ENCODE measurements around the gene TMCO4.

Gene TMCO4

DNA sequence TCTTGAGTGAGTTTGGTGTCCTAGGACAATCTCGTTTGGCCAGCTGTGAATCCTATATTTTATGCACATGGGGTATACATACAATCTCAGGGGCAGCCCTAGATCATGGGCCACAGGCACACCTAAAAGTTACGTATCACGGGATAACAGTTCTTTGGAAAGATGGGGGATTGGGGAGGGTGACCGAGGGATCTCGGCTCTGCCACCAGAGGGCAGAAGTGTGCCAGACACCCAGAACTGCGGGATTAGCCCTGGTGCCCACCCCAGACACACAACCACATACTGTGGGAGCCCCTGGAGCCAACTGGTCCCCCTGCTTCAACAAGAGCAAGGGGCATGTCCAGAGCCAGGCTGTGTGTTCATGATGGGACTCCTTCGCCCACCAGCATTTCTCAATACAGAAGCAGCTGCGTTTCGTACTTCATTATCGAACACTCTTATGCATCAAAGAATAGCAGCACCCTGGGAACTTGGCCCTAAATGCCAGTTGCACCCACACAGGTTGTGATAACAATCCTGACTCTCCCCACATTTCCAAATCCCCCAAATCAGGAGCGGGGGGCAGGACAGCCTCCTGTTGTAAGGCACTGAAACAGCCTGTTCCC, 37.4 kb downstream of the TMCO4 start:
- Histone ChIP-seq H3K27ac (no peak overlapping the region), H4K20me1 (ENCODE audit: insufficient read depth) (no peaks in the 10 kb centered on the region), H3K4me1 (ENCODE audit: low read depth, poor library complexity, severe bottlenecking) (peaks cover 14% of the 10 kb centered on the region), H3K27me3 (ENCODE audit: insufficient read depth, low read depth) (no peaks in the 10 kb centered on the region), H3K9ac (no peak overlapping the region), H3K36me3 (ENCODE audit: insufficient read depth) (no peaks in the 10 kb centered on the region), H3K4me2 (no peak overlapping the region), H2AFZ (ENCODE audit: low read depth) (no peak overlapping the region), H3K4me3 (IDR thresholded peaks at IDR 0.05; ENCODE audit: insufficient read depth, low read depth, low read length) (no peak overlapping the region), H3K79me2 (ENCODE audit: insufficient read depth, low read depth) (no peaks in the 10 kb centered on the region)
- TF ChIP-seq, protein P1, sequence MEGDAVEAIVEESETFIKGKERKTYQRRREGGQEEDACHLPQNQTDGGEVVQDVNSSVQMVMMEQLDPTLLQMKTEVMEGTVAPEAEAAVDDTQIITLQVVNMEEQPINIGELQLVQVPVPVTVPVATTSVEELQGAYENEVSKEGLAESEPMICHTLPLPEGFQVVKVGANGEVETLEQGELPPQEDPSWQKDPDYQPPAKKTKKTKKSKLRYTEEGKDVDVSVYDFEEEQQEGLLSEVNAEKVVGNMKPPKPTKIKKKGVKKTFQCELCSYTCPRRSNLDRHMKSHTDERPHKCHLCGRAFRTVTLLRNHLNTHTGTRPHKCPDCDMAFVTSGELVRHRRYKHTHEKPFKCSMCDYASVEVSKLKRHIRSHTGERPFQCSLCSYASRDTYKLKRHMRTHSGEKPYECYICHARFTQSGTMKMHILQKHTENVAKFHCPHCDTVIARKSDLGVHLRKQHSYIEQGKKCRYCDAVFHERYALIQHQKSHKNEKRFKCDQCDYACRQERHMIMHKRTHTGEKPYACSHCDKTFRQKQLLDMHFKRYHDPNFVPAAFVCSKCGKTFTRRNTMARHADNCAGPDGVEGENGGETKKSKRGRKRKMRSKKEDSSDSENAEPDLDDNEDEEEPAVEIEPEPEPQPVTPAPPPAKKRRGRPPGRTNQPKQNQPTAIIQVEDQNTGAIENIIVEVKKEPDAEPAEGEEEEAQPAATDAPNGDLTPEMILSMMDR (conservative IDR thresholded peaks at IDR 0.05; ENCODE audit: low read depth, low read length), result peak; percentile 70

DNA sequence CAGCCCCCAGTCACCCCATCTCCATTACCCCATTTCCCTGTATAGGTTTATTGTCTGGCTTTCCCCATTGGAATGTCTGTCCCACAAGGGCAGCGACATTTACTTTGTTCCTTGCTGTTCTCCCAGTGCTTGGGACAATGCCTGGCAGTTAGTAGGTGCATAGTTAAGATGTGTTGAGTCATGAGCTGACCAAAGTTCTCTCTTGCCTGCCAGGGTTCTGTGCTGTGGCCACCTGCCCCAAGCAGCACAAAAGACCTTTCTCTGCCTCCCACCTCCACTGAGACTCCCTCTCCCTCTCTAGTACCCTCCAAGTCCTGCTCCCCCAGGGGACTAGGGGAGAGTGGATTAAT, 40.0 kb downstream of the TMCO4 start:
- Histone ChIP-seq H3K9ac (no peak overlapping the region), H2AFZ (ENCODE audit: low read depth) (no peak overlapping the region), H3K4me2 (no peak overlapping the region), H3K4me1 (ENCODE audit: low read depth, poor library complexity, severe bottlenecking) (peaks cover 14% of the 10 kb centered on the region), H3K27me3 (ENCODE audit: insufficient read depth, low read depth) (no peaks in the 10 kb centered on the region), H3K4me3 (IDR thresholded peaks at IDR 0.05; ENCODE audit: insufficient read depth, low read depth, low read length) (no peak overlapping the region), H3K27ac (no peak overlapping the region), H3K36me3 (ENCODE audit: insufficient read depth) (no peaks in the 10 kb centered on the region), H3K79me2 (ENCODE audit: insufficient read depth, low read depth) (no peaks in the 10 kb centered on the region), H4K20me1 (ENCODE audit: insufficient read depth) (no peaks in the 10 kb centered on the region)
- TF ChIP-seq, protein P1 (conservative IDR thresholded peaks at IDR 0.05; ENCODE audit: low read depth, low read length), result no peak

DNA sequence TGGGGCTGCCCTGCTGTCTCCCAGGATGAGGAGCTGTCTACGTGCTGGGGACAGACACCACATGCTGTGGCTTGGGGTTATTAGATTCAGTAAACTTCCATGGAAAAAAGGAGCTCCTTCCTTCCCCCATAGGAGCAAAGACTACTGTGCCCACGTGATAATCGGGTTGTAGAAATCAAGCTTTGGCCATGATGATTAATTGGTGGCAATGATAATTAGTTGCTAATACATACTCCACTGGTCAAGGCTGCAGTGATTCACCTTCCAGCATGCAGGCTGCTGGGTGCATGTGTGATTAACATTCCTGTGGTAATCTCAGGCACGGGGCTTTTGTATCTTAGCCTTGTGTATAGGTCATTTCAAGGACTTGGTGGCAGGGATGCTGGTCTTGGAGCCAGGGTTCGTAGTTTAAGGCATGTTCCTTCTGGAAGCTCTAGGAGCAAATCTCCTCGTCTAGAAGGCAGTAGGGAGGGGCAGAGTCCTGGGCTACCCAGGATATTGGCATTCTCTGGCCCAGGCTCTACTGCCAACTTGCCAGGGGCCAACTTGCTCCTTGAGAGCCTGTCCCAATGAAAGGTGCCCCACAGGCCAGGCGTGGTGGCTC, 41.4 kb downstream of the TMCO4 start:
- Histone ChIP-seq H3K79me2 (ENCODE audit: insufficient read depth, low read depth) (no peaks in the 10 kb centered on the region), H4K20me1 (ENCODE audit: insufficient read depth) (no peaks in the 10 kb centered on the region), H3K27me3 (ENCODE audit: insufficient read depth, low read depth) (no peaks in the 10 kb centered on the region), H3K9ac (no peak overlapping the region), H3K36me3 (ENCODE audit: insufficient read depth) (no peaks in the 10 kb centered on the region), H3K4me3 (IDR thresholded peaks at IDR 0.05; ENCODE audit: insufficient read depth, low read depth, low read length) (no peak overlapping the region), H3K4me1 (ENCODE audit: low read depth, poor library complexity, severe bottlenecking) (peaks cover 14% of the 10 kb centered on the region), H2AFZ (ENCODE audit: low read depth) (no peak overlapping the region), H3K4me2 (no peak overlapping the region), H3K27ac (no peak overlapping the region)
- TF ChIP-seq, protein P1 (conservative IDR thresholded peaks at IDR 0.05; ENCODE audit: low read depth, low read length), result no peak

DNA sequence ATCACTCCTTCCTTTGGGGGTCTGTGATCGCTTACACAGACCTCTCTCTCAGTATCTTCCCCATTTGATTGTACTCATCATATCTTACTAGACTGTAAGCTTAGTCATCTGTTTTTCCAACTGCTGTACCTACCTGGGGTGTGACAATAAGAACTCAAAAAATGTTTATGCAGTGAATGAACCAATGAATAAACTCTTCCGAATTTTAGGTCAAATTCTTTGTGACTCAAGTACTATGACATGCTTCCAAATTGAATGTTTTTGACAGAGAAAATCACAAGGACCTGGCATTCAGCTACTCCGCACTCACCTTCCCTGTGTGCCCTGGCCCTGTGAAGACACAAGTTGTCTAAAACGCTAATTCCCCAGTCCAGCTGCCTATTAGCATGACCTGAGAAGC, 42.1 kb downstream of the TMCO4 start:
- H2AFZ ChIP-seq (ENCODE audit: low read depth), result no peak overlapping the region
- H3K27me3 ChIP-seq (ENCODE audit: insufficient read depth, low read depth), result no peaks in the 10 kb centered on the region
- H3K4me3 ChIP-seq (IDR thresholded peaks at IDR 0.05; ENCODE audit: insufficient read depth, low read depth, low read length), result no peak overlapping the region
- no peak overlapping the region for H3K27ac ChIP-seq
- H3K36me3 ChIP-seq (ENCODE audit: insufficient read depth), result no peaks in the 10 kb centered on the region
- TF ChIP-seq, protein P1 (conservative IDR thresholded peaks at IDR 0.05; ENCODE audit: low read depth, low read length), result no peak
- no peaks in the 10 kb centered on the region for H4K20me1 ChIP-seq (ENCODE audit: insufficient read depth)
- no peak overlapping the region for H3K9ac ChIP-seq
- H3K79me2 ChIP-seq (ENCODE audit: insufficient read depth, low read depth), result no peaks in the 10 kb centered on the region
- H3K4me1 ChIP-seq (ENCODE audit: low read depth, poor library complexity, severe bottlenecking), result peaks cover 14% of the 10 kb centered on the region
- H3K4me2 ChIP-seq, result no peak overlapping the region
